ENCODE results near the gene KIAA0825. TPM values are rescaled to one million over a fixed set of nuclear protein-coding genes. Genes with fewer than 3 reads are reported as not detected.

Gene KIAA0825
- polyA plus RNA-seq, 2 donors: 0.29 to 0.38 TPM

DNA sequence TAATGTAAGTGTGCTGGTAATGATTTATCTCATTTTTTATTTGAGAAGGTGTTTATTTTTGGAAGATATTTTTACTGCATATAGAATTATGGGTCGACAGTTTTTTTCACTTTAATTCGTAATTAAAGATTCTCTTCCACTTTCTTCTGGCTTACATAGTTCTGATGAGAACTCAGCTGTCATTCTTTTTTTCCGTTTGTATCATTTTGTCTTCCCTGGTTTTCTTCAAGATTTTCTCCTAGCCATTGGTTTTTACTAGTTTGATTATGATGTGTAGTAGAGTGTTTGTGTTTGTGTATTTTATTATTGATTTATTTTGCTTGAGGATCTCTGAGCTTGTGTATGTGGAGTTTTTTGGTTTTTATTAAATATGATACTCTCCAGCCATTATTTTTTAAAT, 21.8 kb upstream of the KIAA0825 start:
- H3K4me1 ChIP-seq (ENCODE audit: control insufficient read depth in 2 of 2, insufficient read depth in 2 of 2, low read length in 1 of 2): no peaks in the 10 kb centered on the region
- WGBS, 2 donors: 97% methylated on average over 3 of the region's 3 CpGs
- H3K27me3 ChIP-seq (ENCODE audit: control insufficient read depth in 1 of 2, insufficient read depth in 2 of 2, low read length in 2 of 2): no peaks in the 10 kb centered on the region
- no peak overlapping the region for H3K4me3 ChIP-seq (ENCODE audit: low read depth in 1 of 2, low read length in 2 of 2)
- peaks cover 0 to 4% of the 10 kb centered on the region in 2 donors for H3K9me3 ChIP-seq (ENCODE audit: control insufficient read depth in 2 of 2, insufficient read depth in 1 of 2, low read depth in 1 of 2, low read length in 1 of 2)
- no peak overlapping the region for H3K27ac ChIP-seq (ENCODE audit: low read depth in 2 of 2, low read length in 1 of 2)
- H3K36me3 ChIP-seq (ENCODE audit: control insufficient read depth in 2 of 2, insufficient read depth in 2 of 2, low read length in 1 of 2): peaks cover 0 to 3% of the 10 kb centered on the region in 2 donors

- 76 to 78% methylated on average over 2 of the region's 2 CpGs for WGBS, 2 donors
- Histone ChIP-seq H3K27me3 (ENCODE audit: control insufficient read depth in 1 of 2, insufficient read depth in 2 of 2, low read length in 2 of 2) (no peaks in the 10 kb centered on the region), H3K9me3 (ENCODE audit: control insufficient read depth in 2 of 2, insufficient read depth in 1 of 2, low read depth in 1 of 2, low read length in 1 of 2) (no peaks in the 10 kb centered on the region), H3K4me1 (ENCODE audit: control insufficient read depth in 2 of 2, insufficient read depth in 2 of 2, low read length in 1 of 2) (no peaks in the 10 kb centered on the region), H3K27ac (ENCODE audit: low read depth in 2 of 2, low read length in 1 of 2) (no peak overlapping the region), H3K4me3 (ENCODE audit: low read depth in 1 of 2, low read length in 2 of 2) (no peak overlapping the region), H3K36me3 (ENCODE audit: control insufficient read depth in 2 of 2, insufficient read depth in 2 of 2, low read length in 1 of 2) (peaks cover 0 to 2% of the 10 kb centered on the region in 2 donors)
Measured at GRCh38 chr5:94632024-94632423, 13.6 kb upstream of the KIAA0825 start.

GRCh38 chr5:94627191-94627590, 8.8 kb upstream of the KIAA0825 start:
- Histone ChIP-seq H3K27me3 (ENCODE audit: control insufficient read depth in 1 of 2, insufficient read depth in 2 of 2, low read length in 2 of 2) (no peaks in the 10 kb centered on the region), H3K27ac (ENCODE audit: low read depth in 2 of 2, low read length in 1 of 2) (no peak overlapping the region), H3K9me3 (ENCODE audit: control insufficient read depth in 2 of 2, insufficient read depth in 1 of 2, low read depth in 1 of 2, low read length in 1 of 2) (no peaks in the 10 kb centered on the region), H3K4me3 (ENCODE audit: low read depth in 1 of 2, low read length in 2 of 2) (no peak overlapping the region), H3K4me1 (ENCODE audit: control insufficient read depth in 2 of 2, insufficient read depth in 2 of 2, low read length in 1 of 2) (no peaks in the 10 kb centered on the region), H3K36me3 (ENCODE audit: control insufficient read depth in 2 of 2, insufficient read depth in 2 of 2, low read length in 1 of 2) (peaks cover 0 to 2% of the 10 kb centered on the region in 2 donors)
- 76 to 80% methylated on average over 1 of the region's 1 CpG for WGBS, 2 donors

DNA sequence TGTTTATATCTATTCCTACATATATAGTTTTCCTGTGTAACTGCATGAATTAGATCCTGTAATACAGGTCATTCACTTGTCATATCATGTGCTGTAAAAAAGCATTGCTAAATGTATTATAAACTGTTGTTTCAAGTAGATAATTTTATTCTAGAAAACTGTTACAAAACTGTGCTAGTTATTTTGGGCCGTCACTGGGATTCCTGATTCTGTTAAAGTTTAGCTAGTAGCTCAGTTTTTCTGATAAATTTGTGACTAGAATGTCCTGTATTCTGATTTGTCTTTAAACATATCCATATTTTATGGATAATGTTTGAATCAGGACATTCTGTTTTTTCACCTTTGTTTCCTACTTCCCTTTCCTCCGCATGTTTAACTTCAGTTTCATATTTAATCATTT, 5.5 kb upstream of the KIAA0825 start:
- no peak overlapping the region for H3K4me3 ChIP-seq (ENCODE audit: low read depth in 1 of 2, low read length in 2 of 2)
- no peaks in the 10 kb centered on the region for H3K36me3 ChIP-seq (ENCODE audit: control insufficient read depth in 2 of 2, insufficient read depth in 2 of 2, low read length in 1 of 2)
- WGBS, 2 donors: 75 to 87% methylated on average over 2 of the region's 2 CpGs

DNA sequence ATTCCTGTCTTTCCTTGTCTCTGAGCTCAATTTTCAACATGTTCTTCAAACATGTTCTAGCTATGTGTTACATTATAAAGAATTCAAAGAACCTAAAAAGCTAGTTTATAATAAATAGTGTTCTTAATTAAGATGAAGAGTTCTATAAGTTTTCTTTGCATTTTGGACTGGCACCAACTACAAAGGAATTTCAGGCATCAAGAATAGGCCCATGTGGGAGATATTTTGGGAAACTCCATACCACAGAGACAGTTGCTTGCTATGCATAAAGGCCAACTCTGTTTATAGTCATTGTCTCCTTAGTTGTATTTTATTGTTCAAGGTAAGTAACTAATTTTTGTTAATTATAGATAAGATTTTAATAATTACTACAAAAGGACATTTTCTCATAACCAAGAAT, 4.6 kb upstream of the KIAA0825 start:
- Histone ChIP-seq H3K9me3 (ENCODE audit: control insufficient read depth in 2 of 2, insufficient read depth in 1 of 2, low read depth in 1 of 2, low read length in 1 of 2) (no peaks in the 10 kb centered on the region), H3K27ac (ENCODE audit: low read depth in 2 of 2, low read length in 1 of 2) (no peak overlapping the region), H3K4me3 (ENCODE audit: low read depth in 1 of 2, low read length in 2 of 2) (no peak overlapping the region), H3K36me3 (ENCODE audit: control insufficient read depth in 2 of 2, insufficient read depth in 2 of 2, low read length in 1 of 2) (no peaks in the 10 kb centered on the region), H3K27me3 (ENCODE audit: control insufficient read depth in 1 of 2, insufficient read depth in 2 of 2, low read length in 2 of 2) (no peaks in the 10 kb centered on the region), H3K4me1 (ENCODE audit: control insufficient read depth in 2 of 2, insufficient read depth in 2 of 2, low read length in 1 of 2) (no peaks in the 10 kb centered on the region)

More for the DNA sequence above, 5.5 kb upstream of the KIAA0825 start:
- Histone ChIP-seq H3K27ac (ENCODE audit: low read depth in 2 of 2, low read length in 1 of 2) (no peak overlapping the region), H3K9me3 (ENCODE audit: control insufficient read depth in 2 of 2, insufficient read depth in 1 of 2, low read depth in 1 of 2, low read length in 1 of 2) (no peaks in the 10 kb centered on the region), H3K27me3 (ENCODE audit: control insufficient read depth in 1 of 2, insufficient read depth in 2 of 2, low read length in 2 of 2) (no peaks in the 10 kb centered on the region), H3K4me1 (ENCODE audit: control insufficient read depth in 2 of 2, insufficient read depth in 2 of 2, low read length in 1 of 2) (no peaks in the 10 kb centered on the region)

DNA sequence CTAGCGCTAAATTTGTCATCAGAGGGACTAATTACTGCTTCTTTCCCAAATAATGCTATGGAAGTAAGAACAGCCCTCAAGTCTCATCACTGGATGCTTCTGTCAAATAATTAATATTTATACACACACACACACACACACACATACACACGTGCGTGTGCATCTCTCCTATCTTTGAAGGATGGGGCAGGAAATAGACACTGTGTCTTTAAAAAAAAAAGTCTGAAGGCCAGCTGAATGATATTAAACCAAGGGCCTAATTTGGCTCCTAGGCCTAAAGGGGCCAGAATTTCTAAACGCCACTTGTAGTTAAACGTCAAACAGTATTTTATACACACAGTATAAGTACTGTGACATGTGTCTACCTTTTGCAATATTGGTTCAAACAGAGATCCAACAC, 3.4 kb upstream of the KIAA0825 start:
- Histone ChIP-seq H3K27me3 (ENCODE audit: control insufficient read depth in 1 of 2, insufficient read depth in 2 of 2, low read length in 2 of 2) (no peaks in the 10 kb centered on the region), H3K27ac (ENCODE audit: low read depth in 2 of 2, low read length in 1 of 2) (no peak overlapping the region), H3K4me1 (ENCODE audit: control insufficient read depth in 2 of 2, insufficient read depth in 2 of 2, low read length in 1 of 2) (no peaks in the 10 kb centered on the region), H3K36me3 (ENCODE audit: control insufficient read depth in 2 of 2, insufficient read depth in 2 of 2, low read length in 1 of 2) (no peaks in the 10 kb centered on the region), H3K9me3 (ENCODE audit: control insufficient read depth in 2 of 2, insufficient read depth in 1 of 2, low read depth in 1 of 2, low read length in 1 of 2) (no peaks in the 10 kb centered on the region), H3K4me3 (ENCODE audit: low read depth in 1 of 2, low read length in 2 of 2) (no peak overlapping the region)
- 64 to 75% methylated on average over 5 of the region's 5 CpGs for WGBS, 2 donors

- no peak overlapping the region for H3K4me3 ChIP-seq (ENCODE audit: low read depth in 1 of 2, low read length in 2 of 2)
- H3K36me3 ChIP-seq (ENCODE audit: control insufficient read depth in 2 of 2, insufficient read depth in 2 of 2, low read length in 1 of 2): no peaks in the 10 kb centered on the region
- H3K4me1 ChIP-seq (ENCODE audit: control insufficient read depth in 2 of 2, insufficient read depth in 2 of 2, low read length in 1 of 2): no peaks in the 10 kb centered on the region
- WGBS, 2 donors: 92 to 93% methylated on average over 5 of the region's 5 CpGs
- H3K9me3 ChIP-seq (ENCODE audit: control insufficient read depth in 2 of 2, insufficient read depth in 1 of 2, low read depth in 1 of 2, low read length in 1 of 2): no peaks in the 10 kb centered on the region
- no peaks in the 10 kb centered on the region for H3K27me3 ChIP-seq (ENCODE audit: control insufficient read depth in 1 of 2, insufficient read depth in 2 of 2, low read length in 2 of 2)
- no peak overlapping the region for H3K27ac ChIP-seq (ENCODE audit: low read depth in 2 of 2, low read length in 1 of 2)
Measured at GRCh38 chr5:94620256-94620655, 1.9 kb upstream of the KIAA0825 start.

- H3K4me3 ChIP-seq (ENCODE audit: low read depth in 1 of 2, low read length in 2 of 2): peak overlapping the region; percentile 75 to 93
- 0% methylated on average over 23 of the region's 23 CpGs for WGBS, 2 donors
- no peaks in the 10 kb centered on the region for H3K36me3 ChIP-seq (ENCODE audit: control insufficient read depth in 2 of 2, insufficient read depth in 2 of 2, low read length in 1 of 2)
- no peaks in the 10 kb centered on the region for H3K27me3 ChIP-seq (ENCODE audit: control insufficient read depth in 1 of 2, insufficient read depth in 2 of 2, low read length in 2 of 2)
- no peaks in the 10 kb centered on the region for H3K4me1 ChIP-seq (ENCODE audit: control insufficient read depth in 2 of 2, insufficient read depth in 2 of 2, low read length in 1 of 2)
- H3K27ac ChIP-seq (ENCODE audit: low read depth in 2 of 2, low read length in 1 of 2): peak overlapping the region; percentile 79 to 89
- no peaks in the 10 kb centered on the region for H3K9me3 ChIP-seq (ENCODE audit: control insufficient read depth in 2 of 2, insufficient read depth in 1 of 2, low read depth in 1 of 2, low read length in 1 of 2)
Measured at GRCh38 chr5:94618029-94618492, 343 bp downstream of the KIAA0825 start.

GRCh38 chr5:94615862-94616261, 2.5 kb downstream of the KIAA0825 start:
- Histone ChIP-seq H3K4me3 (ENCODE audit: low read depth in 1 of 2, low read length in 2 of 2) (no peak overlapping the region), H3K27ac (ENCODE audit: low read depth in 2 of 2, low read length in 1 of 2) (no peak overlapping the region), H3K36me3 (ENCODE audit: control insufficient read depth in 2 of 2, insufficient read depth in 2 of 2, low read length in 1 of 2) (no peaks in the 10 kb centered on the region), H3K27me3 (ENCODE audit: control insufficient read depth in 1 of 2, insufficient read depth in 2 of 2, low read length in 2 of 2) (no peaks in the 10 kb centered on the region), H3K9me3 (ENCODE audit: control insufficient read depth in 2 of 2, insufficient read depth in 1 of 2, low read depth in 1 of 2, low read length in 1 of 2) (no peaks in the 10 kb centered on the region), H3K4me1 (ENCODE audit: control insufficient read depth in 2 of 2, insufficient read depth in 2 of 2, low read length in 1 of 2) (no peaks in the 10 kb centered on the region)
- WGBS, 2 donors: 94% methylated on average over 3 of the region's 3 CpGs

DNA sequence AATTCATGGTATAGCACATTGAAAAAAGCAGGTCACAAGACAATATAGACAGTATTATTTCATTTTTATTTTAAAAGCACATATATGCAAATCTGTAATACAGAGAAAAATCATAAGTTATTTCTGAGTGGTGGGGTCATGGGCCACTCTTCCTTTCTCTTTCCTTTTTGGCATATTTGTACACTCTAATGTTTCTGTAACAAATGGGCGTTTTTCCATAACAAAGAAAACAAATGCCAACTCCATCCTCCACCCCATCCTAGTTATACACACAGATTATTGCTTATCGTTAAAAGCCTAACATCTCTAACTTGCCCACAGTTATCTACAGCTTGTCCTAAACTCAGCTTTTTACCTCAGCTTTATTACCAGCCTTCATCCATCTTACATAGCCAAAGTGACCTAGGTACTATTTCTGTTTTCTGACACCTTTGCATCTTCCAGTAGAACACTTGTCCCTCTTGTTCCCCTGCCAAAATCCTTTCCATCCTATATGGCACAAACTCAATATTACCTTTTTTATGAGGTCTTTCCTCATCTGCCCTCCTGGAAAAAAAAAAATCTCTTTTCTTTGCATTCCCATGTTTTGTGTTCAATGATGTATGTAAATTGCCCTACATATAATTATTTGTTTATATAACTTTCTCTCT, 4.1 kb downstream of the KIAA0825 start:
- 79 to 83% methylated on average over 2 of the region's 2 CpGs for WGBS, 2 donors
- Histone ChIP-seq H3K27ac (ENCODE audit: low read depth in 2 of 2, low read length in 1 of 2) (no peak overlapping the region), H3K4me3 (ENCODE audit: low read depth in 1 of 2, low read length in 2 of 2) (no peak overlapping the region), H3K9me3 (ENCODE audit: control insufficient read depth in 2 of 2, insufficient read depth in 1 of 2, low read depth in 1 of 2, low read length in 1 of 2) (no peaks in the 10 kb centered on the region), H3K27me3 (ENCODE audit: control insufficient read depth in 1 of 2, insufficient read depth in 2 of 2, low read length in 2 of 2) (no peaks in the 10 kb centered on the region), H3K36me3 (ENCODE audit: control insufficient read depth in 2 of 2, insufficient read depth in 2 of 2, low read length in 1 of 2) (no peaks in the 10 kb centered on the region), H3K4me1 (ENCODE audit: control insufficient read depth in 2 of 2, insufficient read depth in 2 of 2, low read length in 1 of 2) (no peaks in the 10 kb centered on the region)

Measured in esophagus (tissue), 2 donors.